ENCODE data around the gene BICDL1.

Gene BICDL1

DNA sequence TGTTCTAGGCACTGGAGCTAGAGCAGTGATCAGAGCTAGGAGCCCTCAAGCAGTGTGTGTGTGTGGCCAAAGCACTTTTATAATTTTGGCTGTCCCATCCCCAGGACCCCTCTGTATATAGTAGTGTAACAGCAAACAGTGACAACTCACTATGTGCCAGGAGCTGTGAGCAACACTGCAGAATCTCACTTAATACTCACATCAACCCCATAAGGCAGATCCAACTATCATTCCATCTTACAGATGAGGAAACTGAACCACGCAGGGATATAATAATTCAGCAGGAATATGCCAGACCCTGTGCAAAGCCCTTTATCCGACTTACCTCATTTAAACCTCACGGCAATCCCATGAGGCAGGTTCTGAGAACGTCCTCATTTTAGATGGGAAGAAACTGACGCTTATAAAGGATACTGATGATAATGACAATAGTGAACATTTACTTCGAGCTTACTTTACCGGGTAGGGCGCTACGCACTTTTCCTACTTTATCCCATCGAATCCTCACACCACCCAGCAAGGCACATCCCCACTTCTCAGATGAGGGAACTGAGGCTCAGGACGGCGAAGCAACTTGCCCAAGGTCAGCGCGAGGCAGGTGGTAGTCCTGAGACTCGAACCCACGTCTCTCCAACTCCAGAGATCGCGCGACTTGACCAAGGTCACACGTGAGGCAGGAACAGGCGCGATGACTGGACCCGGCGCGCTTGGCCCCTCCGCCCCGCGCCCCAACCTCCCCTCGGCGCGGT, 126.8 kb downstream of the BICDL1 start:
- TF ChIP-seq ZNF664 (tag by site-specific recombination; IDR thresholded peaks at IDR 0.05) (peak; percentile 92), ZNF624 (tag by site-specific recombination; IDR thresholded peaks at IDR 0.05) (no peak), ZNF121 (tag by site-specific recombination; IDR thresholded peaks at IDR 0.05) (no peak), ZNF791 (tag by site-specific recombination; IDR thresholded peaks at IDR 0.05) (no peak), ZNF660 (tag by site-specific recombination; IDR thresholded peaks at IDR 0.05) (no peak), KLF8 (tag by site-specific recombination; IDR thresholded peaks at IDR 0.05) (peak; percentile 16; the same call in 1 of the 2 replicates), KLF17 (tag by site-specific recombination; IDR thresholded peaks at IDR 0.05) (peak; percentile 38; the same call in 1 of the 2 replicates), ZNF138 (tag by site-specific recombination; IDR thresholded peaks at IDR 0.05; ENCODE audit: borderline replicate concordance) (no peak), ZNF2 (tag by site-specific recombination; IDR thresholded peaks at IDR 0.05) (peak; percentile 58; the same call in 1 of the 2 replicates), ZNF174 (tag by site-specific recombination; IDR thresholded peaks at IDR 0.05) (no peak), ZNF341 (tag by site-specific recombination; IDR thresholded peaks at IDR 0.05; ENCODE audit: low read depth) (no peak), ZNF132 (tag by site-specific recombination; IDR thresholded peaks at IDR 0.05; ENCODE audit: borderline replicate concordance) (no peak), ZNF155 (tag by site-specific recombination; IDR thresholded peaks at IDR 0.05) (no peak), ZNF335 (tag by site-specific recombination; conservative IDR thresholded peaks at IDR 0.05) (peak; percentile 56), ZNF311 (tag by site-specific recombination; IDR thresholded peaks at IDR 0.05; ENCODE audit: borderline replicate concordance) (no peak), ZFHX2 (tag by site-specific recombination; conservative IDR thresholded peaks at IDR 0.05) (no peak), ZNF292 (tag by site-specific recombination; IDR thresholded peaks at IDR 0.05; ENCODE audit: borderline replicate concordance, low read depth) (no peak), ZNF580 (tag by site-specific recombination; IDR thresholded peaks at IDR 0.05) (peak; percentile 41; the same call in 1 of the 2 replicates), ZBTB17 (tag by site-specific recombination; IDR thresholded peaks at IDR 0.05) (no peak), ZBTB11 (tag by site-specific recombination; conservative IDR thresholded peaks at IDR 0.05; ENCODE audit: low read depth) (no peak), ZNF324 (tag by site-specific recombination; IDR thresholded peaks at IDR 0.05) (0 out of 2 replicates have a peak, but pooled peaks have one; percentile 74)
- TF ChIP-seq, protein P1, sequence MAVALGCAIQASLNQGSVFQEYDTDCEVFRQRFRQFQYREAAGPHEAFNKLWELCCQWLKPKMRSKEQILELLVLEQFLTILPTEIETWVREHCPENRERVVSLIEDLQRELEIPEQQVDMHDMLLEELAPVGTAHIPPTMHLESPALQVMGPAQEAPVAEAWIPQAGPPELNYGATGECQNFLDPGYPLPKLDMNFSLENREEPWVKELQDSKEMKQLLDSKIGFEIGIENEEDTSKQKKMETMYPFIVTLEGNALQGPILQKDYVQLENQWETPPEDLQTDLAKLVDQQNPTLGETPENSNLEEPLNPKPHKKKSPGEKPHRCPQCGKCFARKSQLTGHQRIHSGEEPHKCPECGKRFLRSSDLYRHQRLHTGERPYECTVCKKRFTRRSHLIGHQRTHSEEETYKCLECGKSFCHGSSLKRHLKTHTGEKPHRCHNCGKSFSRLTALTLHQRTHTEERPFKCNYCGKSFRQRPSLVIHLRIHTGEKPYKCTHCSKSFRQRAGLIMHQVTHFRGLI (tag by site-specific recombination; IDR thresholded peaks at IDR 0.05) = no peak
- TF ChIP-seq, protein P2, sequence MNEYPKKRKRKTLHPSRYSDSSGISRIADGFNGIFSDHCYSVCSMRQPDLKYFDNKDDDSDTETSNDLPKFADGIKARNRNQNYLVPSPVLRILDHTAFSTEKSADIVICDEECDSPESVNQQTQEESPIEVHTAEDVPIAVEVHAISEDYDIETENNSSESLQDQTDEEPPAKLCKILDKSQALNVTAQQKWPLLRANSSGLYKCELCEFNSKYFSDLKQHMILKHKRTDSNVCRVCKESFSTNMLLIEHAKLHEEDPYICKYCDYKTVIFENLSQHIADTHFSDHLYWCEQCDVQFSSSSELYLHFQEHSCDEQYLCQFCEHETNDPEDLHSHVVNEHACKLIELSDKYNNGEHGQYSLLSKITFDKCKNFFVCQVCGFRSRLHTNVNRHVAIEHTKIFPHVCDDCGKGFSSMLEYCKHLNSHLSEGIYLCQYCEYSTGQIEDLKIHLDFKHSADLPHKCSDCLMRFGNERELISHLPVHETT (tag by site-specific recombination; IDR thresholded peaks at IDR 0.05) = no peak
- TF ChIP-seq, protein P3, sequence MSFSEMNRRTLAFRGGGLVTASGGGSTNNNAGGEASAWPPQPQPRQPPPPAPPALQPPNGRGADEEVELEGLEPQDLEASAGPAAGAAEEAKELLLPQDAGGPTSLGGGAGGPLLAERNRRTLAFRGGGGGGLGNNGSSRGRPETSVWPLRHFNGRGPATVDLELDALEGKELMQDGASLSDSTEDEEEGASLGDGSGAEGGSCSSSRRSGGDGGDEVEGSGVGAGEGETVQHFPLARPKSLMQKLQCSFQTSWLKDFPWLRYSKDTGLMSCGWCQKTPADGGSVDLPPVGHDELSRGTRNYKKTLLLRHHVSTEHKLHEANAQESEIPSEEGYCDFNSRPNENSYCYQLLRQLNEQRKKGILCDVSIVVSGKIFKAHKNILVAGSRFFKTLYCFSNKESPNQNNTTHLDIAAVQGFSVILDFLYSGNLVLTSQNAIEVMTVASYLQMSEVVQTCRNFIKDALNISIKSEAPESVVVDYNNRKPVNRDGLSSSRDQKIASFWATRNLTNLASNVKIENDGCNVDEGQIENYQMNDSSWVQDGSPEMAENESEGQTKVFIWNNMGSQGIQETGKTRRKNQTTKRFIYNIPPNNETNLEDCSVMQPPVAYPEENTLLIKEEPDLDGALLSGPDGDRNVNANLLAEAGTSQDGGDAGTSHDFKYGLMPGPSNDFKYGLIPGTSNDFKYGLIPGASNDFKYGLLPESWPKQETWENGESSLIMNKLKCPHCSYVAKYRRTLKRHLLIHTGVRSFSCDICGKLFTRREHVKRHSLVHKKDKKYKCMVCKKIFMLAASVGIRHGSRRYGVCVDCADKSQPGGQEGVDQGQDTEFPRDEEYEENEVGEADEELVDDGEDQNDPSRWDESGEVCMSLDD (tag by site-specific recombination; IDR thresholded peaks at IDR 0.05) = no peak
- peaks cover 4 to 21% of the 10 kb centered on the region in 2 experiments; a peak in 2 of 3 replicates for H3K36me3 ChIP-seq (ENCODE audit: control insufficient read depth in 2 of 2, insufficient read depth in 1 of 2, low read length in 2 of 2)
- H3K27ac ChIP-seq (ENCODE audit: extremely low read depth, low read depth, low read length) = no peak overlapping the region; the same call in 1 of the 2 replicates
- H3K4me1 ChIP-seq (ENCODE audit: control insufficient read depth, insufficient read depth, low read length) = peaks cover 9% of the 10 kb centered on the region
- no peaks in the 10 kb centered on the region for H3K9me3 ChIP-seq (ENCODE audit: control insufficient read depth, insufficient read depth, low read depth, low read length)
- POLR2A ChIA-PET = interaction anchor here (0.6 to 2.8 kb wide), 8 partner anchors 11 to 175 kb away, joined by 3 to 16 read pairs (median 6); partner anchors contain the start of gene BICDL1
- peak overlapping the region; percentile 80 for H3K4me3 ChIP-seq (ENCODE audit: low read depth, low read length)
- CTCF ChIA-PET = interaction anchor here (0.7 to 0.9 kb wide), 2 partner anchors 22 to 150 kb away, joined by 3 read pairs; partner anchors contain the start of gene PXN
